NCI-H446 (cell line): ENCODE results near the gene RRAGA.
"Not testable (repeated sequence)": the region's sequence is repeated elsewhere in the genome, so short reads cannot be mapped to it uniquely, and the experiment has no call there.

Experiments
- DNase-seq, 2 experiments: peaks; one replicate each; lab custom pipeline; 2025; lab: John Stamatoyannopoulos, UW

The RRAGA gene

GRCh38 chr9:19048966-19049916 is at the start of gene RRAGA:
Gene RRAGA (plus strand): TSS chr9:19049427. CDS start chr9:19049660, 233 bp downstream.
- peak; percentile 94 to 98 for DNase-seq

GRCh38 chr9:19000133-19000532 is 49.1 kb upstream of the RRAGA start:
- no peak for DNase-seq

GRCh38 chr9:19009391-19009965 is 39.7 kb upstream of the RRAGA start:
- no peak for DNase-seq

- DNase-seq = no peak
Observed at GRCh38 chr9:19018201-19018600, 31.0 kb upstream of the RRAGA start.

- no peak for DNase-seq
Observed at GRCh38 chr9:19020886-19021455, 28.3 kb upstream of the RRAGA start.

GRCh38 chr9:19021649-19022048 is 27.6 kb upstream of the RRAGA start:
- not testable (repeated sequence) for DNase-seq

- no peak for DNase-seq
Observed at GRCh38 chr9:19022206-19022605, 27.0 kb upstream of the RRAGA start.

- DNase-seq = no peak
Observed at GRCh38 chr9:19023078-19023477, 26.1 kb upstream of the RRAGA start.

GRCh38 chr9:19026375-19026774 is 22.9 kb upstream of the RRAGA start:
- DNase-seq = no peak

GRCh38 chr9:19027825-19028224 is 21.4 kb upstream of the RRAGA start:
- no peak for DNase-seq

GRCh38 chr9:19028835-19029451 is 20.3 kb upstream of the RRAGA start:
- peak; percentile 45 to 84 for DNase-seq

GRCh38 chr9:19030899-19031298 is 18.3 kb upstream of the RRAGA start:
- no peak for DNase-seq

GRCh38 chr9:19032406-19032805 is 16.8 kb upstream of the RRAGA start:
- no peak for DNase-seq

GRCh38 chr9:19033015-19033414 is 16.2 kb upstream of the RRAGA start, which contains the start of gene SAXO1:
Gene SAXO1 (minus strand): TSS chr9:19033209. CDS start chr9:19032908, 301 bp downstream.
- DNase-seq = no peak

- no peak for DNase-seq
Observed at GRCh38 chr9:19036611-19037010, 12.6 kb upstream of the RRAGA start.

GRCh38 chr9:19049917-19050636 is 850 bp downstream of the RRAGA start:
- DNase-seq = peak in 1 of 2 experiments; percentile 38

GRCh38 chr9:19050637-19051591 is 1.7 kb downstream of the RRAGA start:
- DNase-seq = no peak

GRCh38 chr9:19057033-19057432 is 7.8 kb downstream of the RRAGA start:
- no peak for DNase-seq

GRCh38 chr9:19074229-19074628 is 25.0 kb downstream of the RRAGA start:
- DNase-seq = no peak

- DNase-seq = no peak
Observed at GRCh38 chr9:19074836-19075235, 25.6 kb downstream of the RRAGA start.

- no peak for DNase-seq
Observed at GRCh38 chr9:19085295-19085694, 36.1 kb downstream of the RRAGA start.
